Brain microvascular endothelial cell (primary cell): ENCODE results near the gene CIBAR2.

Experiments
- DNase-seq: peaks from one replicate; pipeline ENCODE4 v3.0.0-alpha.2; 2020
- H3K27ac ChIP-seq: fragments of 250-450 bp; sonication (Bioruptor Pico); 2 replicates; pipeline ENCODE4 v1.5.1; 2020; ENCODE audit warnings: mild to moderate bottlenecking, moderate library complexity
- H3K27me3 ChIP-seq: fragments of 250-450 bp; sonication (Bioruptor Pico); replicated peaks from 2 replicates; pipeline ENCODE4 v1.5.1; 2020; ENCODE audit warnings: mild to moderate bottlenecking
- H3K36me3 ChIP-seq: fragments of 250-450 bp; sonication (Bioruptor Pico); replicated peaks from 2 replicates; pipeline ENCODE4 v1.5.1; 2020; ENCODE audit warnings: mild to moderate bottlenecking
- H3K4me3 ChIP-seq: 2 replicates; pipeline ENCODE4 v1.5.1; 2011; ENCODE audit warnings: low read depth, mild to moderate bottlenecking, control low read depth, low read length, moderate library complexity
- CTCF ChIP-seq: IDR thresholded peaks from 2 replicates; pipeline ENCODE4 v1.5.1; 2011; ENCODE audit warnings: low read depth, mild to moderate bottlenecking, moderate library complexity, low read length, control low read depth, inconsistent platforms; ENCODE audit errors: missing control alignments
- in situ Hi-C: cut with HindIII; loops from 2 replicates; pipeline ENCODE4 v1.10.0; 2017; ENCODE audit warnings: low sequenced_read_pairs, low pct_ligation_motif_present

CIBAR2 gene

GRCh38 chr16:85114909-85115567 lies 2.8 kb upstream of the CIBAR2 start:
- peak; percentile 99 for TF ChIP-seq CTCF
- DNase-seq = peak; percentile 76
- no peaks in the 10 kb centered on the region for H3K27me3 ChIP-seq
- H3K4me3 ChIP-seq = no peak overlapping the region
- H3K27ac ChIP-seq = peak overlapping the region; percentile 61
- in situ Hi-C loops = no loop called here
- H3K36me3 ChIP-seq = no peaks in the 10 kb centered on the region

DNA sequence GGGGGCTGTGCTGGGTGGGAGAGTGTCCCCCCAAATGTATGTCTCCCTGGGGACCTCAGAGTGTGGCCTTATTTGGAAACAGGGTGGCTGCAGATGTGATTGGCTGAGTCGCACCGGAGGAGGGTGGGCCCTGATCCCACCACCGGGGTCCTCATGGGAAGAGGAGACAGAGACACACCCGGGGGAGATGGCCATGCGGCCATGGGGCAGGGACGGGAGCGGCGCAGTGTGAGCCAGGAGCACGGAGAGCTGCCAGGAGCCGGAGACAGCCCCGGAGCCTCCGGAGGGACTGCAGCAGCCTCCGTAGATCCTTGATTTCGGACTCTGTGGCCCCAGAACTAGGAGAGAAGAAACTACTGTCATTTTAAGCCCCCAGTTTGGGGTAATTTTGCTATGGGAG lies 1.6 kb upstream of the CIBAR2 start:
- in situ Hi-C loops = no loop called here
- Histone ChIP-seq H3K27me3 (no peaks in the 10 kb centered on the region), H3K36me3 (no peaks in the 10 kb centered on the region), H3K27ac (no peak overlapping the region), H3K4me3 (no peak overlapping the region)
- TF ChIP-seq CTCF = no peak
- DNase-seq = no peak

- DNase-seq = no peak
- no peak for TF ChIP-seq CTCF
- Histone ChIP-seq H3K4me3 (no peak overlapping the region), H3K27me3 (no peaks in the 10 kb centered on the region), H3K36me3 (no peaks in the 10 kb centered on the region), H3K27ac (no peak overlapping the region)
- in situ Hi-C loops = no loop called here
Observed at GRCh38 chr16:85113168-85113733, 979 bp upstream of the CIBAR2 start.

DNA sequence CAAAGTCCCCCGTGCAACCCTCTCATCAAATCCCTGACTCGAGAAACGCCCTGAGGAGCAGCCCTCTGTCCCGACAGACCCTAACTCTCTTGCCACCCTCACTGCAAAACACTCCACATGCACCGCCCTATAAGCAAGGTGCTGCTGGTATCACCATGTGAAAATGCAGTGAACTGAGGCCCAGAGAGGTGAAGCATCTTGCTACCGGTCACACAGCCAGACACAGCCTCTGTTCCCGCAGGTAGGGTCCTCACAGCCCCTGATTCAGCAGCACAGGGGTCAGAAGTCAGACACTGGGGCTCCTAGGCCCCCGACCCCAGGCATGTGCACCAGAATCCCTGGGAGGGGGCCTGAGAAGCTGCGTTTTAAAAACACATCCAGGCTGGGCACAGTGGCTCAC lies 1.1 kb downstream of the CIBAR2 start:
- H3K4me3 ChIP-seq = no peak overlapping the region
- H3K36me3 ChIP-seq = no peaks in the 10 kb centered on the region
- no peak overlapping the region for H3K27ac ChIP-seq
- H3K27me3 ChIP-seq = no peaks in the 10 kb centered on the region
- DNase-seq = no peak
- TF ChIP-seq CTCF = no peak
- in situ Hi-C loops = no loop called here

DNA sequence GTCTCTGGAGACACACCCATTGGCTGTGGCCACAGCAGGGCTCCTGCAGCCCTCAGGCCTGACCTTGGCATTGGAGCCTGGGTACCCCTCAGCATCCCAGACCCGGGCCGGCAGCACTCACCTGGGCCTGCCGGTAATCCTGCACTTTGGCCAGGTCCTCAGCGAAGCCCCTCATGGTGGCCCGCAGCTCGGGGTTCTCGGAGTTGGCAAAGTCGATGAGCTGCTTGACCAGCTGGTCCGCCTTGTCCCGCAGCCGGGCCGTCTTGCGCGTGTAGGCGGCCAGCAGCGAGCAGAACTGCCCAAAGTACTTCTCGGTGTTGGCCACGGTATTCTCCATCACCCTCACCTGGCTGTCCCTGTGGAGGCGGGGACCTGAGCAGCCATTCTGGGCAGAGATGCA lies 2.2 kb downstream of the CIBAR2 start:
- DNase-seq = no peak
- no peak overlapping the region for H3K4me3 ChIP-seq
- TF ChIP-seq CTCF = no peak
- H3K27me3 ChIP-seq = no peaks in the 10 kb centered on the region
- H3K36me3 ChIP-seq = no peaks in the 10 kb centered on the region
- in situ Hi-C loops = no loop called here
- H3K27ac ChIP-seq = no peak overlapping the region

DNA sequence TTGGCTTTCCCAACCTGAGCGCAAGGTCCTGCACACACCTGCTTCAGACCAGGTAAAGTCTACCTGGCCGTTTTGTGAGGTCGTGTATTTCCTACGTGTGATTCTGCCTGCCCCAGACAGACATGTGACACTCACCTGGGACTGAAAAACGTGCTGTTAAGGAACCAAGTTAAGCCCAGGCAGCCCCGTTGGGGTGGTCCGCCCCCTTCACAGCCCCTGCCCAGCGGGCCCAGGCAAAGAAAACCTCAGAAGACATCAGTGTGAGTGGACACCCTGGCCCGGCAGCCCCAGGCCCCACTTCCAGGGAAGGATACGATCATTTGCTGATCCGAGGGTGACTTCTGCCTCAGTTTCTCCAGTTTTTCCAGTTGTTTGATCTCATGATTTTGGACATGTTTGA lies 4.7 kb downstream of the CIBAR2 start:
- DNase-seq = no peak
- no peak overlapping the region for H3K4me3 ChIP-seq
- no peak for TF ChIP-seq CTCF
- no peak overlapping the region for H3K27ac ChIP-seq
- in situ Hi-C loops = no loop called here
- no peaks in the 10 kb centered on the region for H3K36me3 ChIP-seq
- H3K27me3 ChIP-seq = no peaks in the 10 kb centered on the region
